Hematopoietic multipotent progenitor cell treated with erythropoietin and hydrocortisone succinate and interleukin-3 and kit ligand, for 17 days (in vitro differentiated cells): ENCODE results near the gene HELZ2.
"Not testable (repeated sequence)": the region's sequence is repeated elsewhere in the genome, so short reads cannot be mapped to it uniquely, and the experiment has no call there.

Experiments used
- DNase-seq: peaks from one replicate; pipeline ENCODE4 v3.0.0-alpha.2; 2015; ENCODE audit warnings: low spot score

Gene HELZ2

GRCh38 chr20:63574156-63574828 is at the start of gene HELZ2:
Gene HELZ2, minus strand, starts transcription at chr20:63574239. Its CDS starts 1,854 bp downstream, at chr20:63572385.
- no peak for DNase-seq

DNA sequence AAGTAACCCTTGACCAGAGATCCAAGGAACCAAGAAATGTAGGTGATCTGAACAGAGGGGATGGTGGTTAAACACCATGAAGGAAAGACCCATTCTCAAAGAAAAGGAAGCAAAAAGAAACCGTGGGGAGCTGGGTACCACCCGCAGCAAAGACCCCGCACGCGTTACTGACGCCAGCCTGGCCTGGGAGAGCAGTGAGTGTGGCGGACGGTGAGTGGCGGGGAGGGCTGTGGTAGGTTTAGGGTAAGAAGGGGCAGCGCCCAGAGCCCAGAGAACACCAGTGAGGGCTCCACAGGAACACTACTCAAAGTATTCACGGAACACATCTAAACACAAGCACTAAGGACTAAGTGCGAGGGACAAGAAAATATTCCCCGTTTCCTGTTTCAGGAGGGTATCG is 48.7 kb upstream of the HELZ2 start:
- DNase-seq: no peak

DNA sequence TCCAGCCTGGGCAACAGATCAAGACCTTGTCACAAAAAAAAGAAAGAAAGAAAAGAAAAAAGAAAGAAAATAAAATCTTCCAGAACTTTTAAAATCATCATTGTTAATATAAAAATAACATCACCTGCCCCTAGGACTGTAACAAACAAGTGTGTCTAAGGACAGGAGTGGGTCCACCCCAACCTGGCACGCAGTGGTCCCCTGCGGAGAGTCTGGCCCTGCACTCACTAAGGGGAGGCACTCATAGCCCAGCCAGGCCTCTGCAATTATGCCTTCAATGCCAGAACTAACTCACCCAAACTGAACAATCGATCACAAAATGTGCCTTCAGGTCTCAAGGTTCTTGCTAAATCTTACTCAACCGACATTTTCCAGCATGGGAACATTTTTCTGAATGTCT is 48.1 kb upstream of the HELZ2 start:
- no peak for DNase-seq

DNA sequence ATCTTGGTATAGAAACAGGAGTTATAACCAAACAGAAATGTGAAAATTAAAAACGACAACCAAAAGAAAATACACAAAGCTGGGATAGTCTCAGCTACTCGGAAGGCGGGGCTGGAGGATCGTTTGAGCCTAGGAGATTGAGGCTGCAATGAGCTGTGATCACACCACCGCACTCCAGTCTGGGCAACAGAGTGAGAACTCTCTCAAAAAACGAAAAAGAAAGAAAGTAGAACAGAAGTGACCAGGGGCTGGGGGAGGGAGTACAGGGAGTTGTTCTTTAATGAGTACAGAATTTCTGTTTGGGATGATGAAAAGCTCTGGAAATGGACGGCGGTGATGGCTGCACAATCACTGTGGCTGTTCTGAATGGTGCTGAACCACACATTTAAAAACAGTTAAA is 47.0 kb upstream of the HELZ2 start:
- no peak for DNase-seq

- no peak for DNase-seq
Observed at GRCh38 chr20:63619505-63619904, 45.5 kb upstream of the HELZ2 start.

DNA sequence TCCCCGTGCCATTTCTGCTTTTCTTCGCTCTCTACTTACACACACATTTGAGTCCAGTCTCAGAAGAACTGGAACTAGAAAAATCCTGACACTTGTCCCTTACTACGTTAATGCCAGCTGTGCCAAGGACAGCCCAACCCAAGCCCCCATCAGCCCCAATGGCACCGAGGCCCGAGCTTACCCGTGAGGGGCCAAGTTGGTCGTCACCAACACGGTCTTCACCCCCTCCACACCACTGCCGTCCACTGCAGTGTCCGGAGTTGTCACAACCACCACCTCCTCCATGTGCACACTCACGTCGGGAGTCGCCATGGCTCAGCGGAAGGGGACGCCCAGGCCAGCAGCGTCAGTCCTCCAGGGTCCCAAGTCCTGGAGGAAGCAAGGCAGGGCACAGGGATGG is 45.0 kb upstream of the HELZ2 start:
- no peak for DNase-seq

DNA sequence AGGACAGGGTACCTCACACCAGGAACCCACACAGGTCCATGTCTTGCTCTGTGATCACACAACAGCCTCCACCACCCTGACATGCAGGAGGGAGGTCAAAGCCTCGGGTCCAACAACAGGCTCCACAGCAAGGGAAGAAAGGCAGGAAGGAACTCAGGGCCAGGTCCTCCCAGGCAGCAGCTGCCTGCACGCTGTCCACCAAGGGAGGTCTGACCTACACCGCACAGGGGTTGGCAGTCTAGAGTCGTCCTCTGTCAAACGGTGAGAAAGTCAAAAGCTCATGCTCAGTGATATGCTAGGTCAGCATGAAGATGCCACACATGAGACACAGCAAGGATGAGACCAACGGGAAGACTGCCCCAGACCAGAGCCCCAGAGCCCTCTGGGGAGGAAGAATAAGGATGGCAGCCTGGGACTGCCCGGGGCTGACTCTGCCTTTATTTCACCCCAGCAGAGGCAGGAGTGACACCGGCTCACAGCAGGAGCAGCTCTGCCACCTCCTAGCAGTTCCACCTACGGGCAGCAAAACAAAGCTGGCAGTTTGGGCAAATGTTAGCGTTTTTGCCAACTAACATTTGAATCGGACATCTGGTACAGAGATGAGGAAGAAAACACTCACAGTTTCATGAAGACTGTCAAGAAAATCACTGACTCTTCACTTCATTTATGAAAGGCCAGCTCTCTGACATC is 44.4 kb upstream of the HELZ2 start:
- DNase-seq: no peak

DNA sequence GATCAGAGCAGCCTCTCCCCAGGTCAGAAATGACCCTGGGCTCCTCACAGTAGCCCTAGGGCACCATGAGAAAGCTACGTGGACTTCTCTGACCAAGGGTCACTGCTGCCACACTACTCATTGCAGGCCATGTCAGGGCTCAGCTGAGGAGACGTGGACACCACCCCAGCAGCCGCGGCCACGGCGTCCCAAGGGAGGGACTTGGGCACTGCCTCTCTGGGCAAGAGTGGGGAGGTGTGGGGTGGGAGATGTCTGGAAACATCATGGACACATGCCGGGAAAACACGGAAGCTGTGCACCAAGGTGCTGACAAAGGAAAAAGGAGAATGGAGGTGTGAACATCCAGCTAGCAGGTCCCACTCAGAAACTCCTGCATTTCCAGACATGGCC is 43.8 kb upstream of the HELZ2 start:
- DNase-seq: no peak

DNA sequence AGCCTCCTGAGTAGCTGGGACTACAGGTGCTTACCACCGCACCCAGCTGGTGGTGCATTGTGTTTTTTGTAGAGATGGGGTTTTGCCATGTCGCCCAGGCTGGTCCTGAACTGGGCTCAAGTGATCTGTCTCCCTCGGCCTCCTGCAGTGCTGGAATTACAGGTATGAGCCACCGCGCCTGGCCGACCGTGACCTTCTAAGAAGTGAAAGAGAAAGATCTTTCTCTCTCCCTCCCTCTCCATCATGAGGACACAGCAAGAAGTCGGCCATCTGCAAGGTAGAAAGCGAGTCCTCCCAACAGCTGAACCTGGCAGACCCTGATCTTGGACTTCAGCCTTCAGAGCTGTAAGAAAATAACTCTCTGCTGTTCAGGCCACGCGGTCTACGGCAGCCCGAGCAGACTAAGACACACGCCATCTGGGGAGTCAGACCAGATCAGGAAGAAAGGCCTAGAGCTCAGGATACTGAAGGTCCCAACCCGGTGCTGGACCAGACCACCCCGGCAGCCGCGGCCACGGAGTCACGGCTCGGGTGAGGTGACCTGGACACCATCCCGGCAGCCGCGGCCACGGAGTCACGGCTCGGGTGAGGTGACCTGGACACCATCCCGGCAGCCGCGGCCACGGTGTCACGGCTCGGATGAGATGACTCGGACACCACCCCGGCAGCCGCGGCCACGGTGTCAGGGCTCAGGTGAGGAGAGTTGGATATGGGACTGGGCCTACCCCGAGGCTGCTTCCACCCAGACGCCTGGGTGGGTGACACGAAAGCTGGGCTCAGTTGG is 43.2 kb upstream of the HELZ2 start:
- DNase-seq: no peak

DNA sequence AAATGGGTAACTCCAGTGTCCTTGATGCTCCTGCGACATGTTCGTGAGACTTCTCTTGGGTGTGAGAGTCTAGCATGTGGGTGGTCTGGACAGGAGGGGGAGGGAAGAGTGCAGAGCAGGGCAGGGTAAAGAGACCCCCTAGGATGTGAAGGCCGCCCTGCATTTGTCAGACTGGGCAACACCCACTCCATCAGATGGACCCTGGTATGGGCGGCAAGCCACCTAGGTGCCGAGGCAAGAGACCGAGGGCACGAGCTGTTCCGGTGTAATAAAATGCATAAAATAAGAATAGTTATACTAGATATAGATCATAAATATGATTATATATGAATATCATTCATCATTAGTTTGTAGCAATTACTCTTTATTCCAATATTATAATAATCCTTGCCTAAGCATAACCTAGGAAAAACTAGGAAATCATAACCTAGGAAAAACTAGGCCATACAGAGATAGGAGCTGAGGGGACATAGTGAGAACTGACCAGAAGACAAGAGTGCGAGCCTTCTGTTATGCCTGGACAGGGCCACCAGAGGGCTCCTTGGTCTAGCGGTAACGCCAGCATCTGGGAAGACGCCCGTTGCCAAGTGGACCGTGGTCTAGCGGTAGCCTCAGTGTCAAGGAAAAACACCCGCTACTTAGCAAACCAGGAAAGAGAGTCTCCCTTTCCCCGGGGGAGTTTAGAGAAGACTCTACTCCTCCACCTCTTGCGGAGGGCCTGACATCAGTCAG is 40.0 kb upstream of the HELZ2 start:
- not testable (repeated sequence) for DNase-seq

DNA sequence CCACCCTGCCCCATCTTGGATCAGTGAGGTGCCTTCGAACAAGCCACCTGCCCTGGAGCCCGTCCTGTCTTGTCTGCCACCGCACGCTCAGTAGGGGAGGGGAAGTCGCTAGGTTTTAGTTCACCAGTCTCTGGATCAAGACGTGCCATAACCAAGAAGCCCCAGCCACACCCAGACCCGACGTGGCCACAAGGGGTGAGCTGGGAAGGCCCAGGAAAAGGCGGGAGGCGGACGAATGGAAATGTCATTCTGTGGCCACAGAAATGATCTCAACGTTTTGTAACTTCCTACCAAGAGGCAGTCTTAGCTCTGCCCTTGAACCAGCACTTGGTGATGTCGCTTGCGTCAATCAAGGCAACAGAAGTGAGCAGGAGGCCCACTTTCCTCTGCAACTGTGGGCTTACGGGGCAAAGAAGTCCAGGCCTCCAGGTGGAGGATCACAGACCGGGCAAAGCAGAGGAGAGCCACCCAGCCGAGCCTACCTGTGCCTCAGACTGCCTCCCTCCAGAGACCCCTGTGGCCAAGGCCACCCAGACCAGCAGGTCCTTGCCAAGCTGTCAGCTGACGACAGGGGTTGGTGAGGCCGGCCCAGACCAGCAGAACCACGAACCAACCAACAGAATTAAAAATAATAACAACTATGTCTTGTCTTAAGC is 38.4 kb upstream of the HELZ2 start:
- no peak for DNase-seq

DNA sequence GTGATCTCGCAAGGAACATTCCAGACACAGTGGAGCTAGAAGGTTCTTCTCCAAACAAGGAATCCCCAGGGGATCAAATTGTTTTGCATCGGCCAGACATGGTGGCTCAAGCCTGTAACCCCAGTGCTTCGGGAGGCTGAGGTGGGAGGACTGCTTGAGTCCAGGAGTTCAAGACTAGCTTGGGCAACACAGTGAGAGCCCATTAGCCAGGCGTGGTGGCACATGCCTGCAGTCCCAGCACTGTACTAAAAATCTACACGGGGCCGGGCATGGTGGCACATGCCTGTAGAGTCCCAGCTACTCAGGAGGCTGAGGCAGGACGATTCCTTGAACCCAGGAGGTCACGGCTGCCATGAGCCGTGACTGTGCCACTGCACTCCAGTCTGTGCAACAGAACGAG is 37.6 kb upstream of the HELZ2 start:
- DNase-seq: no peak

DNA sequence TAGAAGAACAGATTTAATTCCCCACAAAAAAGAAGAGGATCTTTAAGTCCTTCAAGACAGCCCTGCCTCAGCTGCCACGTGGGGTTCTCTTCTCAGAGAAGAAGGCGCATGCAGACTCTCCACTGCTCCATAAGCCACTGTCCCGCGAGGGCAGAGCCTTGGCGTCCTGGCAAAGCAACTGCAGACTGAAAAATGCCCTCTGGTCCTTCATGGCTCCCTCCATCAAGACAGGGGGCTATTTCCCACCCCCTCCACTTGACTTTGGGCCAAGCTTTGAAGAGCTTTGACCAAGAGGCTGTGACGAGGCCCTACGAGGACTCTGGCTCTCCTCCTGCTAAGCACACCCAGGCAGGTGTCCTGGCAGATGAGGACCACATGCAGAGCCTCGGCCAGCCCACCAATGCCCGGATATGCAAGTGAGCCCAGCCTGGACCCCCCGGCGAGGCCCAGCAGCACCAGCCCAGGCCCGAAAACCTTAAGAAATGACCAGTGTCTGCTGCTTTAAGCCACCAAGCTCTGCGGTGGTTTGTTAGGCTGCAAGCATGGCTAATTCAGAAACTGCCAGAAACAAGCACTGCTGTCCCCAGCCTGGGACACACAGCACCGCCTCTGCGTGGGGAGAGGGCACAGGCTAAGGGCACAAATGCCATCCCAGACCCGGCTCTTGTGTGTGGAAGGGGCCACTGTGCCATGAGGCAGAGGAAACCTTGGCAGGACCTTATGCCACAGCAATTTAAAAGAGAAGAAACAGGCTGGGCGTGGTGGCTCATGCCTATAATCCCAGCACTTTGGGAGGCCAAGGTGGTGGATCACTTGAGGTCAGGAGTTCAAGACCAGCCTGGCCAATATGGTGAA is 36.8 kb upstream of the HELZ2 start:
- DNase-seq: no peak

DNA sequence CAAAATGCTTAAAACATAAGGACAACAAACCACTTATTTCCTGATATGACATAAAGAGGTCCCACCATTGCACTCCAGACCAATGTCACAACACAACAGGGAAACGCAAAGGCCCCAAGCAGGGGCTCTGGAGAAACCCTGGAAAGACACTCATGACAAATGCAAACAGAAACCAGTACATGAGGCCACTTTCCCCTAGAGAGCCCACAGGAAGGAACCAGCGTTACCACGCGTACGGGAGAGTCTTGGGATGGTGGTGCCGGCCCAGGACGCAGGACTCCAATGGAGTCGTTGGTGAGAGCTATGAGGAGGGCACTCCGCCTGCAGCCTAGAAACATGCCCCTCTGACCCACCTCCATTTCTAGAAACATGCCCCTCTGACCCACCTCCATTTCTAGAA is 32.6 kb upstream of the HELZ2 start:
- DNase-seq: no peak

- no peak for DNase-seq
Observed at GRCh38 chr20:63602321-63602720, 28.3 kb upstream of the HELZ2 start.

DNA sequence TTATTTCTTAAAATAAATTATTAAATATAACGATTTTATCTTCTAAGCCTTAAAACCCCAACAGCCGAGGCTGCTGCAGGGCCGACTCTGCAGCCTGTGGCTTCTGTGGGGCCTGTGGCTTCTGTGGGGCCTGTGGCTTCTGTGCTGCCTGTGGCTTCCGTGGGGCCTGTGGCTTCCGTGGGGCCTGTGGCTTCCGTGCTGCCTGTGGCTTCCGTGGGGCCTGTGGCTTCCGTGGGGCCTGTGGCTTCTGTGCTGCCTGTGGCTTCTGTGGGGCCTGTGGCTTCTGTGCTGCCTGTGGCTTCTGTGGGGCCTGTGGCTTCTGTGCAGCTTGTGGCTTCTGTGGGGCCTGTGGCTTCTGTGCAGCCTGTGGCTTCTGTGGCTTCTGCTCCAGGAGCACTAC is 27.6 kb upstream of the HELZ2 start:
- not testable (repeated sequence) for DNase-seq

DNA sequence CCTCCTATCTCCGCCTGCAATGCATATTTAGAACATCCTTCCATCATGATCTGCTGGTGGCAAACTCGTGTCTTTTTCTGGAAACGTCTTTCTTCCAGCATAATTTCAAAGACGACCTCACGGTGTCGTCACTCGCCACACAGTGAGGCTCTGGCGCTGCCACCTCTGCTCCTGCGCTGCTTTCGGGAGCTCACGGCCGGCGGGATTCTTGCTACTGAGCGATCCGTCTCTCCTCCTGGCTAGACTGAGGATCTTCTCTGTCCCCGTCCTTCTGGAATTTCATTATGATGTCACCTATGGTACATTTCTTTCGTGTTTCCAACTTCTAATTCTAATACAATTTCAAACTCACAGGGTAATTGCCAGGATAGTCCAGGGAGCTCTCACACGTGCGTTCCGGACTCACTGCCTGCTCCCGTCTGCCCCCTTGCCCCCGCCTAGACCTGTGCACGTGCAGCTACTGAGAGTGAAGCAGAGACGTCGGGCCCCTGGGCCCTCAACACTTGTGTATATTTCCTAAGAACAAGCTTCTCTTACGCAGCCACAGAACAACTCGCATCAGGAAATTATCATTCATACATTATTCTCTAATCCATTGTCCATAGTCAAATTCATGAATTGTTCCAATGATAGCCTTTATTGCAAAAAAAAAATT is 25.5 kb upstream of the HELZ2 start:
- DNase-seq: no peak

DNA sequence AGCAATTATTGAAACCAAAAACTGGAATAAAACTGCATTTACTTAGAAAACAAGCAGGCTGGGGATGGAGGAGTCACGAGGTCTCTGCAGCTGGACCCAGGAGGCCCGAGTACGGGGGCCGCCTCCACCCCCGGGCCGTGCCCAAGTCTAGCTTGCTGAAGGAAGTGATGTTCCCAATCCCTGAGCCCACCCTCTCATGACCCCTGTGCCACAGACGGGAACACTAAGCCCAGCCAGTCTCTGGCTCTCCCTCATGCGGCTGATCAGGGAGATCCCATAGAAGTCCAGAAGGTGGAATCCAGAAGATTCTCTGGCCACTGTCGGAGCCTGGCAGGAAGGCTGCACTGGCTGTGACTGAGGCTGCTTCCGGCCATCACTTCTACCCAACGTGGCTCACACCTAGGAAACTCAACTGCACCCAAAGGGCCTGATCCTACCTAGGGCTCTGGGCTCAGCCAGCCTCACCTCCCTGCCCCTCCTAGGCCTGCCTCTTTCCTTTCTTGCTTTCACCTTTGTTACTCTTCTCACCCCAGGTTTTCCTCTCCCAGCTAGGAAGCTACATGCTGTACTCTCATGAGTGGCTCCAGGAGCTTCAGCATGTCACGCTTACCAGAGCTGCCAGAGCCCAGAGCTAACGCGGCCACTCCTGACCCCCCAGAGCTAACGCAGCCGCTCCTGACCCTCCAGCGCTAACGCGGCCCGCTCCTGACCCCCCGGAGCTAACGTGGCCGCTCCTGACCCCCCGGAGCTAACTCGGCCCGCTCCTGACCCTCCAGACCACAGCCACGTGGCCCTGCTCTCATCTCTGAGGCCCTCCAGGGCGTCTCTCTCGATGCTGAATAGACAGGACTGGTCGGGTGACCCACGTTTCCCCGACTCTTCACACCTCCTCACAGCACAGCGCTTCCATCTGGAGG is 24.7 kb upstream of the HELZ2 start:
- DNase-seq: no peak
